ENCODE results near the gene FAM181A.

Gene FAM181A

GRCh38 chr14:93929048-93929535 is 1.9 kb downstream of the FAM181A start:
- no peak for DNase-seq (ENCODE audit: low read depth in 2 of 2)

GRCh38 chr14:93929657-93930056 is 2.5 kb downstream of the FAM181A start:
- DNase-seq (ENCODE audit: low read depth in 2 of 2) = no peak

- no peak for DNase-seq (ENCODE audit: low read depth in 2 of 2)
Measured at GRCh38 chr14:93930296-93930988, 3.3 kb downstream of the FAM181A start.

- no peak for DNase-seq (ENCODE audit: low read depth in 2 of 2)
Measured at GRCh38 chr14:93930989-93931307, 3.8 kb downstream of the FAM181A start.

GRCh38 chr14:93932642-93933041 is 5.5 kb downstream of the FAM181A start:
- DNase-seq (ENCODE audit: low read depth in 2 of 2) = no peak

GRCh38 chr14:93935213-93935612 is 8.1 kb downstream of the FAM181A start:
- DNase-seq (ENCODE audit: low read depth in 2 of 2) = no peak

GRCh38 chr14:93936245-93936644 is 9.1 kb downstream of the FAM181A start:
- DNase-seq (ENCODE audit: low read depth in 2 of 2) = no peak

GRCh38 chr14:93936926-93937325 is 9.8 kb downstream of the FAM181A start:
- DNase-seq (ENCODE audit: low read depth in 2 of 2) = no peak

GRCh38 chr14:93937519-93937918 is 10.4 kb downstream of the FAM181A start:
- DNase-seq (ENCODE audit: low read depth in 2 of 2) = no peak

- no peak for DNase-seq (ENCODE audit: low read depth in 2 of 2)
Measured at GRCh38 chr14:93938751-93939303, 11.7 kb downstream of the FAM181A start.

GRCh38 chr14:93939304-93940229 is 12.4 kb downstream of the FAM181A start:
- peak; percentile 23 to 24 for DNase-seq (ENCODE audit: low read depth in 2 of 2)

GRCh38 chr14:93940437-93940836 is 13.3 kb downstream of the FAM181A start:
- DNase-seq (ENCODE audit: low read depth in 2 of 2) = no peak

GRCh38 chr14:93941293-93941910 is 14.3 kb downstream of the FAM181A start:
- DNase-seq (ENCODE audit: low read depth in 2 of 2) = no peak

- DNase-seq (ENCODE audit: low read depth in 2 of 2) = no peak
Measured at GRCh38 chr14:93943052-93943451, 15.9 kb downstream of the FAM181A start.

GRCh38 chr14:93943930-93944329 is 16.8 kb downstream of the FAM181A start:
- DNase-seq (ENCODE audit: low read depth in 2 of 2) = no peak

GRCh38 chr14:93944348-93945069 is 17.4 kb downstream of the FAM181A start:
- DNase-seq (ENCODE audit: low read depth in 2 of 2) = no peak

- DNase-seq (ENCODE audit: low read depth in 2 of 2) = no peak
Measured at GRCh38 chr14:93945070-93945399, 17.9 kb downstream of the FAM181A start.

- DNase-seq (ENCODE audit: low read depth in 2 of 2) = no peak
Measured at GRCh38 chr14:93946104-93946503, 19.0 kb downstream of the FAM181A start.

- no peak for DNase-seq (ENCODE audit: low read depth in 2 of 2)
Measured at GRCh38 chr14:93946541-93947090, 19.5 kb downstream of the FAM181A start.

GRCh38 chr14:93947282-93947681 is 20.1 kb downstream of the FAM181A start:
- DNase-seq (ENCODE audit: low read depth in 2 of 2) = no peak

GRCh38 chr14:93949511-93950075 is 22.4 kb downstream of the FAM181A start:
- no peak for DNase-seq (ENCODE audit: low read depth in 2 of 2)
